AG04450 (cell line): ENCODE measurements around the gene MRAP2. TPM values are rescaled to one million over a fixed set of nuclear protein-coding genes. Genes with fewer than 3 reads are reported as not detected.

Experiments used
- CTCF ChIA-PET: fragments of 300-600, 350-600 bp; formaldehyde crosslinking; extraction: SDS; loops from one replicate; lab custom pipeline; 2022; ENCODE audit warnings: antibody characterized with exemption, inconsistent platforms; lab: Charles Lee
- POLR2A ChIA-PET: fragments of 350-600 bp; formaldehyde crosslinking; extraction: SDS; loops from one replicate; lab custom pipeline; 2021; ENCODE audit warnings: antibody characterized with exemption, inconsistent platforms; lab: Yijun Ruan, JAX
- DNase-seq: peaks from one replicate; pipeline ENCODE4 v3.0.0-alpha.2; 2011; ENCODE audit warnings: low read depth, low spot score
- H3K27ac ChIP-seq: one replicate; pipeline ENCODE4 v1.5.1; 2012; ENCODE audit warnings: low read depth, low read length, control low read depth
- H3K27me3 ChIP-seq: one replicate; pipeline ENCODE4 v1.6.0; 2012; ENCODE audit warnings: low read length; ENCODE audit not compliant: control insufficient read depth, insufficient read depth
- H3K4me3 ChIP-seq: 2 replicates; pipeline ENCODE4 v1.5.1; 2011; ENCODE audit warnings: mild to moderate bottlenecking, low read depth, low read length, control low read depth
- H3K9me3 ChIP-seq: 2 replicates; pipeline ENCODE4 v1.5.1; 2012; ENCODE audit warnings: low read length; ENCODE audit not compliant: control insufficient read depth, insufficient read depth
- CTCF ChIP-seq: IDR thresholded peaks from 2 replicates; pipeline ENCODE4 v1.5.1; 2011; ENCODE audit warnings: low read depth, low read length, control low read depth, inconsistent platforms
- polyA plus RNA-seq: library from polyadenylated mRNA; depleted of rRNA; stranded (reverse); fragments of >200 nt; gene quantifications from 2 replicates; pipeline ENCODE4 v1.2.3, GENCODE V29; 2011

Gene MRAP2
- polyA plus RNA-seq, 1 experiment = not detected

DNA sequence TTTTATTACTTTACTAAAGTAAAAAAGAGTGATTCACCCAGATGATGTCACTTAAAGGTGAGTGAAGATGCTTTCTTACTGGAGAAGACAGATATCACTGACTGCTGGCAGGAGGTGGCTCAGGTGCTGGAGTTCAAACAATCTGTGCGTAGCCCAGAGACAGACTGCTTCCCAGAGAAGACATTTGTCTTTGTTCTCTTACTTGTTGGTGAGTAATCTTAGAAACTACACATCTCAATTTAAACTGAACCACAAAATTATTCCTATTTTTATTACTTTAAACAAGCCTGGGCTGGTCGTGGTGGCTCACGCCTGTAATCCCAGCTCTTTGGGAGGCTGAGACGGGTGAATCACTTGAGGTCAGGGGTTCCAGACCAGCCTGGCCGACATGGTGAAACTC is 101.7 kb downstream of the MRAP2 start:
- DNase-seq = no peak
- H3K4me3 ChIP-seq = no peak overlapping the region
- H3K9me3 ChIP-seq = peaks cover 13% of the 10 kb centered on the region; the same call in 1 of the 2 replicates
- no peak overlapping the region for H3K27ac ChIP-seq
- ChIA-PET POLR2A (no interaction called here), CTCF (no interaction called here)
- no peak for TF ChIP-seq CTCF
- no peaks in the 10 kb centered on the region for H3K27me3 ChIP-seq

- no peaks in the 10 kb centered on the region for H3K27me3 ChIP-seq
- CTCF ChIA-PET = no interaction called here
- peaks cover 13% of the 10 kb centered on the region; the same call in 1 of the 2 replicates for H3K9me3 ChIP-seq
- DNase-seq = no peak
- peak overlapping the region; percentile 52 for H3K27ac ChIP-seq
- POLR2A ChIA-PET = interaction anchor here (0.9 kb wide), 1 partner anchor 92 kb away, joined by 3 read pairs; no protein-coding TSS in a partner anchor
- no peak for TF ChIP-seq CTCF
- no peak overlapping the region for H3K4me3 ChIP-seq
These were observed 102.9 kb downstream of the MRAP2 start for GRCh38 chr6:84136364-84137050.

- no peak overlapping the region for H3K4me3 ChIP-seq
- no peak for TF ChIP-seq CTCF
- POLR2A ChIA-PET = interaction anchor here (0.9 kb wide), 1 partner anchor 91 kb away, joined by 3 read pairs; no protein-coding TSS in a partner anchor
- no peaks in the 10 kb centered on the region for H3K27me3 ChIP-seq
- H3K27ac ChIP-seq = peak overlapping the region; percentile 52
- peaks cover 13% of the 10 kb centered on the region; the same call in 1 of the 2 replicates for H3K9me3 ChIP-seq
- DNase-seq = peak; percentile 61
- CTCF ChIA-PET = no interaction called here
These were observed 103.4 kb downstream of the MRAP2 start for GRCh38 chr6:84137051-84137375.

GRCh38 chr6:84137989-84138575 is 104.5 kb downstream of the MRAP2 start:
- TF ChIP-seq CTCF = no peak
- peaks cover 13% of the 10 kb centered on the region; the same call in 1 of the 2 replicates for H3K9me3 ChIP-seq
- CTCF ChIA-PET = no interaction called here
- POLR2A ChIA-PET = no interaction called here
- no peak for DNase-seq
- H3K27ac ChIP-seq = no peak overlapping the region
- H3K4me3 ChIP-seq = no peak overlapping the region
- H3K27me3 ChIP-seq = no peaks in the 10 kb centered on the region

- H3K9me3 ChIP-seq = 0 out of 2 replicates have a peak, but pooled peaks cover 2% of the 10 kb centered on the region
- no peak overlapping the region for H3K27ac ChIP-seq
- no peaks in the 10 kb centered on the region for H3K27me3 ChIP-seq
- no peak for TF ChIP-seq CTCF
- no peak for DNase-seq
- CTCF ChIA-PET = no interaction called here
- POLR2A ChIA-PET = no interaction called here
- no peak overlapping the region for H3K4me3 ChIP-seq
These were observed 105.7 kb downstream of the MRAP2 start for GRCh38 chr6:84139311-84139710.
